GM21737 (cell line): ENCODE results near the gene DLL4.

Experiments
- ATAC-seq: cut with Tn5 transposase; IDR thresholded peaks from one replicate; pipeline ENCODE4 v1.9.1; 2021; ENCODE audit warnings: mild to moderate bottlenecking, moderate library complexity; ENCODE audit not compliant: unreplicated experiment

The DLL4 gene

GRCh38 chr15:40928821-40929659, at the start of gene DLL4:
TSS of gene DLL4 (plus strand) at chr15:40929340. CDS start at chr15:40929669, 329 bp downstream.
- no peak for ATAC-seq

- ATAC-seq = no peak
Measured at GRCh38 chr15:40879609-40880008, 49.5 kb upstream of the DLL4 start.

- no peak for ATAC-seq
Measured at GRCh38 chr15:40881351-40881750, 47.8 kb upstream of the DLL4 start.

GRCh38 chr15:40886586-40886985, 42.6 kb upstream of the DLL4 start:
- no peak for ATAC-seq

GRCh38 chr15:40889112-40889511, 40.0 kb upstream of the DLL4 start:
- no peak for ATAC-seq

GRCh38 chr15:40891138-40891537, 38.0 kb upstream of the DLL4 start:
- no peak for ATAC-seq

- no peak for ATAC-seq
Measured at GRCh38 chr15:40891810-40892446, 37.2 kb upstream of the DLL4 start.

- ATAC-seq = no peak
Measured at GRCh38 chr15:40892447-40893012, 36.6 kb upstream of the DLL4 start.

GRCh38 chr15:40893019-40893670, 36.0 kb upstream of the DLL4 start:
- no peak for ATAC-seq

- ATAC-seq = peak; percentile 84
Measured at GRCh38 chr15:40893733-40894680, 35.1 kb upstream of the DLL4 start, which contains the start of gene VPS18. TSS of gene VPS18 (plus strand) at chr15:40894450. CDS start at chr15:40894769, 319 bp downstream.

GRCh38 chr15:40894681-40895448, 34.3 kb upstream of the DLL4 start:
- no peak for ATAC-seq

- no peak for ATAC-seq
Measured at GRCh38 chr15:40899536-40900207, 29.5 kb upstream of the DLL4 start.

- ATAC-seq = no peak
Measured at GRCh38 chr15:40900256-40901052, 28.7 kb upstream of the DLL4 start.

- ATAC-seq = no peak
Measured at GRCh38 chr15:40901053-40901443, 28.1 kb upstream of the DLL4 start.

GRCh38 chr15:40902605-40903561, 26.3 kb upstream of the DLL4 start:
- no peak for ATAC-seq

GRCh38 chr15:40904552-40905201, 24.5 kb upstream of the DLL4 start:
- no peak for ATAC-seq
